Hippocampal formation (tissue), 2 donors: Measurements from ENCODE around the gene KCP.

Experiments used
- DNase-seq, 2 donors: peaks; one replicate each; lab custom pipeline; 2025; lab: John Stamatoyannopoulos, UW

The KCP gene

DNA sequence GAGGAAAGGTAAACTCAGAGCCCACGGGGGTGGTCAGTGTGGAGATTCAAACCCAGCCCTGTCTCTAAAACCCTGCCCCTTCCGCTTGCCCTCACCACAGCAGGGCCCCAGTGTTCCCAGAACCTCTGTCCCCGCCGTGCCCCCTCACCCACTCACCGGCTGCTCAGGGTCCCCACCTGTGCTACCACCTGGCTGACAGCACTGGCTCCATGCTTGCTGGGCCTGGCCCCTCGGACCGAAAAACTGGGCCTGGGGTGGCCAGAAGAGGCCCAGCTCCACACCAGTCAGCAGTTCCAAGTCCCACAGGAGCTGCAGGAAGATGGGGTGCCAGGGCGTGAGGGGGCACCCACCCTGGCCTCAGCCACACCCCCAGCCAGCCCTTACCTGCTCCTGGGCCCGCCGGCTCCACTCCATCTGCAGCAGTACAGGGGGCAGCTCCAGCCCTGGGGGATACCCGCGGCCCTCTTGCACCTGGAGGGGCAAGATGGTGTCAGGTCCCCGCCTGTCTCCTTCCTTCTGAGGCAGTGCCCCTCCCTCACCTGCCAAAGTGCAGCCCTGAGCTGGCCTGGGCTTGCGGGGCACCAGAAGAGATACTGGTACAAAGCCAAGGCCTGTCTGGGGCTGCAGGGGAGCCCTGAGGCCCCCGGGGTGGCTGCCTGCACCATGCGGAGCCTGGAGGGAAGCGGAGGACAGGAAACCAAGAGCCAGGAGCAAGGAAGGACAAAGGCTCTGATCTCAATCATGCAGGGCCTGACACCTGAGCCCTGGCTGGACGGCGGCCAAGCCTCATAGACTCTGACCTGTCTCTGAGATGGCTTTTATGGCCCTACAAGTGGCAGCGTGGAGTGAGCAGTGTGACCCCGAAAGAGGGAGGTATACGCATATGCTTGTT, 36.1 kb downstream of the KCP start:
- no peak for DNase-seq

DNA sequence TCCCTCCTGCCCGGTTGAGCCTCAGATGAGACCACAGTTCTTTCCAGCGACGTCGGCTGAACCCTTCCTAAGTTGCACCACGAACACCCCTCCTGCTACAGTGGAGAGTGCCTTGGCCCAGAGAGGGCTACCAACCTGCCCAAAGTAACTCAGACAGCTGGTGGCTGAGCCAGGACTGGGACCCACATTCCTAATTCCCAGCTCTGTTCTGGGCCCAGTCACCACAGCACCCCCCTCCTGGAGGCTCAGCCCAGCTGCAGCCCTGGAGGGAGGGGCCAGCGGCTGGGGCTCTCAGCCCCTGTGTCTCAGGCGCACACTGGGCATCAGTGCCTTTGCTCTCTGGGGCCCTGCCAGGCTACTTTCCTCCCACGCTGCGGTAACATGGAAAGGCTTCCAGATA, 37.3 kb downstream of the KCP start:
- DNase-seq = no peak

DNA sequence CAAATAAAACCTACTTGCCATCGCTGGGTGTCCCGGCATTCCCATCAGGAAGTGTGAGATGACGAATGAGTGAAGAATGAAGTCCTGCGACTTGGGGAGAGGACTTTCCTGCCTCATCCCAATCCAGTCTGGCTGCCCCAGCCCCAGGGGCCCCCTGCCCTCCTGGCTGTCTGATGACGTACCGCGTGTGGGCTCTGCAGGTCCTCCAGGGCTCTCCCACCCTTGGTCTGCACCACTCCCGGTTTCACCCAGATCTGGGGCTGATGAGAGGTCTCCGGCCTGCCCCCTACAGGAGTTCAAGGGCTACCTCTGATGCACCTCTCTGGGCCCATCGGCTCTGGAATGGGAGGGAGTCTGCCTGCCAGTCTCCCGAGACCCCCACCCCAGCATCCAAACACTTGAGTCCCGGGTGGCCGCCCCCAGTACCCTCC, 38.1 kb downstream of the KCP start:
- no peak for DNase-seq

DNA sequence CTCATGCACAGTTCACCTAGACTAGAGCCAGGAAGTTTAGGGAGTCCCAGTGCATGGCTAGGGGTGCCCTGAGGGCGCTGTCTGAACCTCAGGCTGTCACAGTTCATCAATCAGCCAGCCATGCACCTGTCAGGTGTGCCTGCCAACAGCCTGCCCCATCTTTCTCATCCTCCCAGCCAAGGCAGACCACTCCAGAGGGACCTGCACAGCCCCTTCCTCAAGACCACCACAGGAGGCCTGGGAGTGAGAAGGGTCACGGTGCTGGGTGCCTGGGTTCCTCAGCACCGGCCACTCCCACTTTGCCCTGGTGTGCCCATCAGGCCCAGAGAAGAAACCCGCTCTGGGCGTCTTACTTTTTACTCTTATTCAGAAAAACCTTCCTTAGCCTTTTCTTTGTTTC, 39.5 kb downstream of the KCP start:
- no peak for DNase-seq

DNA sequence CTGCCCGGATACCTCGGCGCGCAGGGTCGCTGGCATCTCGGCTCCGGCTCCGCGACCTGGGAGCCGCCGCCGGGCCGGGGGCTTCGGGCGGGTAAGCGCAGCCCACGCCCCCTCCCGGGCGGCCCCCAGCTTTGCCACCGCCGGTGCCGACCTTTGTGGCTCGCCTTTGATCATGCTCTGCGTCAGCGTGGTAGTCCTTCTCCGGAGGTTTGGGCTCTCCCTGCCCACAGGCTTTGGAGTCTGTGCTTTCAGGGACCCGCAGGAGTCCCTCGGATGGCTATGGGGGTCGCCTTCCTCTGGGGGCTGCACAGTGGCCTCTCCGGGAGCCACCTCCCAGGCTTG, 40.6 kb downstream of the KCP start:
- DNase-seq = no peak

DNA sequence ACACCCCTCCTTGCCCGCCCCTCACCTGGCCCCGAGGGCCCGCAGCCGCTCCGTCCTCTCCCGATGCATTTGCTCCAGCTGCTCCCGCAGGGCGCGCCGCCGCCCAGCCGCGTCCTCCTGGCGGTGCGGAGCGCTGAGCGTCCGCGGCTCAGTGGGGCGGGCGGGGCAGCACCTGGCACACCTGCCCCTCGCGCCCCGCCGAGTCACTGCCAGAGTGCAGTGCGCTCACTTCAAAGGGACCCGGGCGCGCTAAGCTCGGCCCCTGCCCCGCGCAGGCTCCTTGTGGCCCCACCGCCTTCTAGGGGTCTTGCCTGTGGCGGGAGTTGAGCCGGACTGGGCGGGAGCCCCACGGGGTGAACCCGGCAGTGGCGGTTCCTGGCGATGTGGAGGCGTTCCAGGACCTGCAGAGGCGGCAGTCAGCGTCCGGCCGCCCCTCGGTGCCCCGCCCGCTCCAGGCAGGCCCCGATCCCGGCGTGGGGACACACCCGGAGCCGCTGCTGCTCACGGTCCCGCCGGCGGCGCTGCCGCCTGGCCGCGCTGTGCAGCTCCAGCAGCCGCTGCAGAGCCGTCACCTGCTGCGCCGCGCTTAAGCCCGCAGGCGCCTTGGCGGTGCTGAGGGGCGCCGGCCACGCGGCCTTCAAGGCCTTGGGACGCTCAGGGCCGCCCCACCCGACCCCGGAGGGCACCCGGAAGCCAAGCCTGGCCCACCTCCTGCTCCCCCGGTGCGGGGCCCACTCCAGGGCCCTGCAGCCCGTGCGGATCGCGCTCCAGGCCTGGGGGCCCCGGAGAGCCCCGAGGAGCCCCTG, 41.2 kb downstream of the KCP start:
- DNase-seq = peak; percentile 12 to 24

DNA sequence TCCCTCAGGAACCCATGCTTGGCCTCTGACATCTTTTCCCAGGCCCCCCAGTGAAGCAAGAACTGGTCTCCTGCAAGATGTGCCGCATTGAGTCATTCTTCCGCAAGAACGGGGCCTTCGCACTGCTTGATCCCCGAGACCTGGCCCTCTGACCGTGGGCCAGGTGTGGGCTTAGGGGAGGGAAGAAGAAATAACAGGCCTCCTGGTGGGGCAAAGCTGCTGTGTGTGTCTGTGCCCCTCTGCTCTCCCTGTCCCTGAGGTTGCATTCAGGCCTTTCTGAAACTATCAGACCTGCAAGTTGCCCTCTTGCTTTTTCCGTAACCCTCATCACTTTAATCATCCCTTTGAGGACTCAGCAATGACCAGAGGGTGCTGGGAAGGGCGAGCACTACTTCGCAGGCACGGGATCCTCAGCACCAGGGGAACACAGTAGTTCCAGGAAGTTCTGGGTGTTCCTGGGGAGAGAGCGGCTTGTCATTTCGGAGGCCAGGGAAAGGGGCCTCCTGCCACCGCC, 41.8 kb downstream of the KCP start:
- DNase-seq = no peak

DNA sequence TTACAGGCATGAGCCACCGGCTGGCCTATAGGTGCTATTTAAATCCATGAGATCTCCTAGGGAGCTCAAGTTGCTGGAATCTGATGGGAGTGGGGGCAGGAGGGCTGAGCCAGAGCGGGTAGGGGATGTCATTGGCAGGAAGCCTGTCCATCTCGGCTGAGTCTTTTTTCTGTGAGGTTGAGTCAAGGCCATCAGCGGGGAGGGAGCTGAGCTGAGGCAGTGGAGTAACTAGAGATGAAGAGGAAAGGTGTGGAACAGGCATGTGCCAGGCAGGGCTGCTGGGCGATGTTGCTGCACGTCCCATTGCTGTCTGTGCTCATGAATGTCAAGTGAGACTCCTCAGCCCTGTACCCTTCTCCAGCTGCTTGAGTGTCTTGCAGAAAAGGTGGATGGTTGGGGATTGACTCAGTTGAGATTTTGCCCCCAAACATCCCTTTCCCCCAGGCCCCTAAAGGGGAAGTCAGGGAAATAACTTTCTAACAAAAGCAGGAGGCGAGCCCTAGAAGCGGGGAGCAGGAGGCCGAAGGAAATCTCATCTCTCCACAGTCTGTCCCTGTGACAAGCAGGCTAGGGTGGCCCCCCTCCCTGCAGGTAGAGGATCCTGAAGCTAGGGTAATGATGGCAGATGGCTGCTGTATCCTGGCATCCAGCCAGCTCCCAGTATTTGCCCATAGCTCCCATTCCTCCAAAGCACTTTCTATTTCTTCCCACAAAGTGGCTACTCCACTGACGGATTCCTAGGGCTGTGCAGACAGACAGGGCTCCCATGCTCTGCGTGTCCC, 42.5 kb downstream of the KCP start:
- DNase-seq = no peak

DNA sequence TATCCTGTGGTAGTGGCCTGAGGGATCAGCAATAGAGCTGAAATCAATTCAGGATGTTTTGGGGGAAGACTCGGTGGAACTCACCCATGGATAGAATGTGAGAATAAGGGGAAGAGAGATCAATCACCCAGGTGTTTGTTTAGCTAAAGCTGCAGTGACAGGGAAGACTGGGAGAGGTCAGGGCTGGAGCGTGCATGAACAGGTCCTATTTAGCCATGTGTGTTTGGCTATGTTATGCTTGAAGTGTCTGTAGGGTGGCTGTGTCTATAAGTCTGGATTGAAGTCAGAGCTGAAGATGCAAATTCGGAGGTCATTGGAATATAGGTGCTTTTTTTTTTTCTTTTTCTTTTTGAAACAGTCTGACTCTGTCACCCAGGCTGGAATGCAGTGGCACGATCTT, 43.3 kb downstream of the KCP start:
- DNase-seq = no peak

DNA sequence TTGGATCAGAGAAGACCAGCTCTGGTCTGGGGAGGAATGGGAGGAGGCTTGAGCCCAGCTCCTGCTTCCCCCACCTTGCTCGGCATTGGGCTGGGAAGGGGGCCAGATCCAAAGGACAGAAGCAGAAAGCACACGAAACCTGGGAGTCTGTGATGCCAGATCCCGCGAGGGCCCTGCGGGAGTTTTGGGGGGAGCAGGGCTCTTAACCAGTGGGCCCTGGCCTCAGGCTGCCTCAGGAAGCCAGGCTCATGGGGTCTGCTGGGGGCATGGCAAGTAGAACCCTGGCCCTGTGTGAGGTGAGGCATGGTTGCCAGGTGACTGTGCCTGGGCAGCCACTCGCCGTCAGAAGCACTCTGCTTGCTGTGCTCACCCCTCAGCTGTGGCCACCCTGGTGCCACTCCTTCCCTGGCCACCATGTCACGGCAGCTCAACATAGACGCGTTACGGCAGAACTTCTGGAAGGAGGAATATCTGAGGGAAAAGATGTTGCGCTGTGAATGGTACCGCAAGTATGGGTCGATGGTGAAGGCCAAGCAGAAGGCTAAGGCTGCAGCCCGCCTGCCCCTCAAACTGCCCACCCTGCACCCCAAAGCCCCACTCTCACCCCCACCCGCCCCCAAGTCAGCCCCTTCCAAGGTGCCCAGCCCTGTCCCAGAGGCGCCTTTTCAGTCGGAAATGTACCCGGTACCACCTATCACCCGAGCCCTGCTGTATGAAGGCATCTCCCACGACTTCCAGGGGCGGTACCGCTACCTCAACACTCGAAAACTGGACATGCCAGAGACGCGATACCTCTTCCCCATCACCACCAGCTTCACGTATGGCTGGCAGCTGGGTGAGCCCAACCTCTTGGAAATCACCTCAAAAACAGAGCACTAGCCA, 44.3 kb downstream of the KCP start:
- DNase-seq = no peak

DNA sequence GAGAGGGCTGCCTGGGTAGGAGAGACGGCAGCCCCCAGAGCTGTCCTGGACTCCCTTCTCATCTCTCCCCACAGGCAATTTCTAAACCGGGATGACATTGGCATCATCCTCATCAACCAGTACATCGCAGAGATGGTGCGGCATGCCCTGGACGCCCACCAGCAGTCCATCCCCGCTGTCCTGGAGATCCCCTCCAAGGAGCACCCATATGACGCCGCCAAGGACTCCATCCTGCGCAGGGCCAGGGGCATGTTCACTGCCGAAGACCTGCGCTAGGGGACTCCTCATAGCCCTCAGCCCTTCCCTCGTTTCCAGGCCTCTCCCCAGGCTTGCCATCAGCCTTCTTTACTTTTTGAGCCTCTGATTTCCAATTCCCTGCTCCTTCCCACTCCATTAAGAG, 45.2 kb downstream of the KCP start:
- DNase-seq = no peak

DNA sequence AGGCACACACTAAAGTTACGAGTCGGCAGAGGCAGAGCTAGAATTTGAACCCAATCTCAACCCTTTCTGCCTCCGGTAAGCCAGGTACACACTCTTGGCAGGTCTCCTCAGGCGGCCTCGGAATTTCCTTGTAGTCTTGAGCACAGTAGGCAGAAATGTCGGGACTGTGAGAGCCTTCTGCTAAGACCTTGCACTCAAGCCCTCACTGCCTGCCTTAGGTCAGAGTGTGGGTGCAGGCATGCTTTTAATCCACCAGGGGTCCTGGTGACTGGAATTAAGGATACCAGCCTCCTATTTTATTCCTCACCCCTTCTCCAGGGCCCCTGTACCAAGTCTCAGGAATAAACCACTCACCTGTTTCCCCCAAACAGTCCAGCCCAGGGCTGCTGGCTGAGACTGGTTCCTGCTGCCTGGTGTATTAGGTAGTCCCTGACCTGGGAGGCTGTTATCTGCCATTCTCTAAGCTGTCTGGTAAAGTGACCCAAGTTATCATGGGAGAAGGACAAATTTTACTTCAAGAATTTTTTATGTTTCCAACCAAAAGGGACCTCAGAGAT, 47.0 kb downstream of the KCP start:
- no peak for DNase-seq

DNA sequence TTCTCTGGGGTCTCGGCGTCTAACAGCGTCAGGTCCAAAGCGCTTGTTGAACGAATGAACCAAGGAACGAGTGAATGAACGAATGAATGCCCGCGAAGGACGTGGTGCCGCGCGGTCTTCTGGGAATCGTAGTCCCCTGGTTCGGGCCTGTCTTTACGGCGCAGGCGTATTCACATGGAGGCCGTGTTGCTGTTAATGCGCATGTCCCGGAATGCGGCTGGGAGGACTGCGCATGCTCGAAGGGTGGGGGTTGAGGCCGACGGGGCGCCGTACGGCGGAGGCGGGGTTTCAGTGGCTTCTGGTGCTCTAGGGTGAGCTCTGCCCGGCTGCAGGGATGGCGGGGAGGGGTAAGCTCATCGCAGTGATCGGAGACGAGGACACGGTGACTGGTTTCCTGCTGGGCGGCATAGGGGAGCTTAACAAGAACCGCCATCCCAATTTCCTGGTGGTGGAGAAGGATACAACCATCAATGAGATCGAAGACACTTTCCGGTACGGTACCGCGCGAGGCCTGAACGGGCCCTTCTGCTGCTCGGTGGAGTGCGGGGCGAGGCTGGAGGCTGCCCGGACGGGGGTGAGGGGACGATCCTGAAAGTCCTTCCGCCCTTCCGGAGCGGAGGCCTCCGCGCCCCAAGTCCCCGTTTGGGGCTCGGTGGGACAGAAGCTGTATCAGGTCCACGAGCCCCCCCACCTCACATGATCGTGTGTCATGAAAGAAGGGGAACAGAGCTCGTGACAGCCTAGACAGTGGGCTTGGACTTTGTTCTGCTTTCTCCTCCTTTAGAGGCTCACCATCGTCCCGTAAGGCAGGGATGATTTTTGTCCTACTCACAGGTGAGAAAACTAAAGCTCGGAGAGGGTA, 47.7 kb downstream of the KCP start, which contains the start of gene ATP6V1F:
Gene ATP6V1F, plus strand, starts transcription at position 286 of the 862 bp plus-strand sequence. Its CDS starts 49 bp downstream, at position 335.
- peak; percentile 90 to 95 for DNase-seq

DNA sequence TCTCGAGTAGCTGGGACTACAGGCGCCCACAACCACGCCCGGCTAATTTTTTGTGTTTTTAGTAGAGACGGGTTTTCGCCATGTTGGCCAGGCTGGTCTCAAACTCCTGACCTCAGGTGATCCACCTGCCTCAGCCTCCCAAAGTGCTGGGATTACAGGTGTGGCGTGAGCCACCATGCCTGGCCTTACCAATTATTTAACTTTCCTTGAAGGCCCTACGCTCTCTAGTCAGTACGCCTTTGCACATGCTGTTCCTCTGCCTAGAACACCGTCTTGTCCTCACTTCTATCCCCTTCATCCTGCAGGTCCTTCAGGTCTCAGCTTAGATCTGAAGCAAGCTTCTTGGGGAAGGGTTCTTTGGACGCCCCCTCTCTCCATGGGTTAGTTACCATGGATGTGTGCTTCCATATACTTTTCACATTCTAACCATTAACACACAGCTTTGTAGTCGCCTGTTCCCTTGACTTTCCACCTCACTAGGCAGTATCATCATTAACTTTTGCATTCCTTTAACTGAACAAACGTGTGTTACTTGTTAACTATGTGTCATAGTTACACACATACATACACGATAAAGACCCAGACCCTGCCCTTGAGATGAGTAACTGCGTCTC, 48.4 kb downstream of the KCP start:
- no peak for DNase-seq

DNA sequence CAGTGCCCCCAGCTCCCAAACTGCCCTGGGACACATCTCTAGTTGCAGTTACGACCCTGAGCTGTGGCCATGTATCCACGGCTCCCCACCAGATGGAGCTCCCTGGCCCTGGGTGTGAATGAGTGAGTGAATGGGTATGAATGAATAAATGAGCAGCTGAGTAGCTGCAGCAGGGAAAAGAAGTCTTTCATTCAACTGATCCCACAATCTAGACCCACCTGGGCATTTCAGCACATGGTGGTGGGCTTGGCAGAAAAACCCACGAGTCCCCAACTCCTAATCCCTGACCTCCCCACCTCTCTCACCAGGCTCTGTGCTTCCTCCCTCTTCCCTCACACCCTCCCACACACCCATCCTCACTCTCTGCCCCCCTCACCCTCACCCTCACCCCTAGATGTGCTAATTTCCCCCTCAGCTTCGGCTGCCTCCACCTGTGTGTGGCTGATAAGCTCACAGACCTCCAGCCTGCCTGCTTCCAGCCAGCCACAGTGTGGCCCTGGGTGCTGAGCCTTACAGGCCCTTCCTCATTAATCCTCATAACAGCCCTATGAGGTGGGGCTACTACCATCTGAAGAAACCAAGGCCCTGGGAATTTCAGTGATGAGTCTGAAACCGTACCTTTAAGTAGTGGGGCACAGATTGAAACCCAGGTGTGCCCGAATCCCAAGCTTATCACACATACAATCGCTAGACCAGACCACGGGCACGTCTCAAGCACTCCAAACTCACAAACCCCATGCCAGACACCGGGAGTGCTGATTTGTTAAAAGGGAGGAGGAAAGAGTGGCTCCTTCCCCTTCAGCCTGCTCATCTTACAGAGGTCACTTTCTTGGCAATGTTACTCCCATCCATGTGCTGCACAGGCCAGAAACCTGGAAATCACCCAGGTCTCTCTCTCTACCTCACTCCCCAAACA, 50.1 kb downstream of the KCP start:
- DNase-seq = no peak

DNA sequence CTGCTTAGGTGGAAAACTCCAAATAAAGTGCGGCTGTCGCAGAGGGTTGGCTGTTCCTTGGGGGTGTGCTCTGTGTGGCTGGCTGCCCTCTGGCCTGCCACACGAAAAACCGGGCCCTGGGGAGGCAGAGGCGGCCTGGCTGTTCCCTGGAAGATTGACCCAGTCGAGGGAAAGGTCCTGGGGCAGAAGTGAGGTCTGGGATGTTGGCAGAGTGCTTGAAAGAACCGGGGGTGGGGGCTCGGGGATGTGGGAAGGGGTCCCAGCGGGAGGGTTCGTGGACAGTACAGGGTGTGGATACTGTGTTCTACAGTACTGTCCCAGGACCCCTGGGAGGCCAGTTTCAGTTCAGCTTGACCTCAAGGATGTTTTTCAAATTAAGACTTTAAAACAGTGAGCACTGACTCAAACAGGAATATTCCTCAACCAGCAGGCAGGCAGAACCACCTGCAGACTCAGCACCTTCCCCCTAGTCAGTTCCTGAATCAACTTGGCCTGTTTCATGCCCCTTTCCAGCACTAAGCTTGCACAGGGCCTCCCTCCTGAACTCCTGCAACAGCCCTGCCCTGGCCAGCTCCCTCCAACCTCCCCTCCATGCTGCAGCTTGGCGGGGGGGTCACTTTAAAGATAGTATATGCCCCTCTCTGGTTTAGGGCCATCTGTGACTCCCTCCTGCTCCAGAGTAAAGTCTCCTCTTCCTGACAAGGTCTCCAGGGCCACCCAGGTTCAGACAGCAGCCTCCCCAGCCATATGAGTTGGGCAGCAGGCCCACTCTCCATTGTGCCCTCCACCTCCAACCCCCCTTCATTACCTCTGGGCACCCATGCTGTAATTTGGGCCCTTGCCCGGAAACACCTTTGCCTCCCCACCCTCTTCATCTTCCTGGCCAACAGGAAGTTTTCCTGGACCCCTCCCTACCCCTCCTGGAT, 51.0 kb downstream of the KCP start:
- no peak for DNase-seq
